Thyroid gland (tissue), 4 donors: ENCODE measurements around the gene GABPB1. TPM values are rescaled to one million over a fixed set of nuclear protein-coding genes. Genes with fewer than 3 reads are reported as not detected.
A peak's percentile ranks its signal among the peaks of the same experiment; 100 is the strongest.

ENCODE experiments used
- DNase-seq, 2 donors: peaks; one replicate each; pipeline ENCODE4 v3.0.0-alpha.2; 2019
- H3K27ac ChIP-seq, 3 donors: fragments of 200-600 bp; sonication (generic); 1 replicate in 2 of 3; 2 replicates in 1 of 3; pipeline ENCODE4 v1.5.1; 2016 to 2019; ENCODE audit warnings: mild to moderate bottlenecking in 1 of 3, moderate library complexity in 1 of 3
- H3K27me3 ChIP-seq: fragments of 200-600 bp; sonication (generic); one replicate; pipeline ENCODE4 v1.5.1; 2019
- H3K36me3 ChIP-seq, 2 donors: fragments of 200-600 bp; sonication (generic); one replicate each; pipeline ENCODE4 v1.5.1; 2016 to 2019
- H3K4me1 ChIP-seq, 2 donors: fragments of 200-600 bp; sonication (generic); one replicate each; pipeline ENCODE4 v1.5.1; 2017 to 2019
- H3K4me3 ChIP-seq, 3 donors: fragments of 200-600 bp; sonication (generic); replicated peaks in 1 of 3; 1 replicate in 2 of 3; 2 replicates in 1 of 3; pipeline ENCODE4 v1.5.1; 2016; ENCODE audit warnings: mild to moderate bottlenecking in 1 of 3
- H3K9me3 ChIP-seq: fragments of 200-600 bp; sonication (generic); one replicate; pipeline ENCODE4 v1.5.1; 2017
- CTCF ChIP-seq, 6 experiments: fragments of 200-600 bp in 3 of 6; fragments of 450-650 bp in 3 of 6; sonication (generic) in 3 of 6; IDR thresholded peaks; one replicate each; pipeline ENCODE4 v1.5.1; 2016 to 2019; ENCODE audit warnings: antibody characterized with exemption in 6 of 6, mild to moderate bottlenecking in 2 of 6, inconsistent platforms in 1 of 6, moderate library complexity in 1 of 6
- POLR2A ChIP-seq, 2 donors: fragments of 450-650 bp; IDR thresholded peaks; one replicate each; pipeline ENCODE4 v1.6.1; 2017; ENCODE audit warnings: antibody characterized with exemption in 2 of 2, mild to moderate bottlenecking in 2 of 2, moderate library complexity in 1 of 2
- whole genome bisulfite sequencing, 2 donors: methylation state at CpG; one replicate each; pipeline ENCODE4 v1.1.5; 2017; 5-methylcytosine and 5-hydroxymethylcytosine counted together
- intact Hi-C: fragments of 100-400 bp; cut with DNase I; formaldehyde crosslinking; loops from one replicate; pipeline ENCODE4 v1.15.1; 2023
- small RNA-seq: library from RNA; depleted of rRNA; stranded (forward); fragments of <200 nt; gene quantifications from one replicate; pipeline ENCODE3, GENCODE V24; 2016
- total RNA-seq, 4 donors: library from RNA; depleted of rRNA; stranded (reverse); fragments of >200 nt; gene quantifications; one replicate each; pipeline ENCODE4 v1.2.3, GENCODE V29; 2016

GABPB1 gene
- total RNA-seq, 4 donors from 2014 or later, result 22.2 to 30.0 (median 27.3) TPM

GRCh38 chr15:50231761-50232160 is 123.2 kb downstream of the GABPB1 start:
- no peaks in the 10 kb centered on the region for H3K27me3 ChIP-seq
- DNase-seq, result peak in 1 of 2 donors; percentile 26
- no peaks in the 10 kb centered on the region for H3K36me3 ChIP-seq
- no peak overlapping the region for H3K4me3 ChIP-seq
- intact Hi-C loops, result no loop called here
- H3K9me3 ChIP-seq, result no peaks in the 10 kb centered on the region
- TF ChIP-seq POLR2A (IDR thresholded peaks at IDR 0.05), result no peak
- peaks cover 8 to 14% of the 10 kb centered on the region in 2 donors for H3K4me1 ChIP-seq
- H3K27ac ChIP-seq, result no peak overlapping the region

GRCh38 chr15:50229336-50229735 is 125.7 kb downstream of the GABPB1 start:
- intact Hi-C loops, result no loop called here
- WGBS, 2 donors, result 83 to 87% methylated on average over 3 of the region's 3 CpGs
- Histone ChIP-seq H3K4me3 (no peak overlapping the region), H3K4me1 (peaks cover 10 to 17% of the 10 kb centered on the region in 2 donors), H3K27ac (no peak overlapping the region), H3K9me3 (no peaks in the 10 kb centered on the region), H3K36me3 (no peaks in the 10 kb centered on the region), H3K27me3 (no peaks in the 10 kb centered on the region)
- TF ChIP-seq POLR2A (IDR thresholded peaks at IDR 0.05), result no peak
- TF ChIP-seq CTCF (IDR thresholded peaks at IDR 0.05), result no peak
- no peak for DNase-seq

- H3K4me3 ChIP-seq, result no peak overlapping the region
- WGBS, 2 donors, result 96 to 98% methylated on average over 3 of the region's 3 CpGs
Measured at GRCh38 chr15:50228866-50229265, 126.1 kb downstream of the GABPB1 start.

GRCh38 chr15:50227076-50227475 is 127.9 kb downstream of the GABPB1 start:
- 22 to 33% methylated on average over 5 of the region's 5 CpGs for WGBS, 2 donors
- Histone ChIP-seq H3K36me3 (no peaks in the 10 kb centered on the region), H3K4me1 (peaks cover 10 to 17% of the 10 kb centered on the region in 2 donors), H3K4me3 (no peak overlapping the region), H3K27ac (peak overlapping the region in 1 of 3 donors; percentile 22), H3K27me3 (no peaks in the 10 kb centered on the region), H3K9me3 (no peaks in the 10 kb centered on the region)
- peak; percentile 48 to 57 for DNase-seq
- TF ChIP-seq CTCF (IDR thresholded peaks at IDR 0.05), result no peak
- TF ChIP-seq POLR2A (IDR thresholded peaks at IDR 0.05), result no peak
- intact Hi-C loops, result no loop called here

More at GRCh38 chr15:50228866-50229265, 126.1 kb downstream of the GABPB1 start:
- no peaks in the 10 kb centered on the region for H3K27me3 ChIP-seq
- no peak overlapping the region for H3K27ac ChIP-seq
- H3K4me1 ChIP-seq, result peaks cover 10 to 17% of the 10 kb centered on the region in 2 donors
- TF ChIP-seq POLR2A (IDR thresholded peaks at IDR 0.05) (no peak), CTCF (IDR thresholded peaks at IDR 0.05) (no peak)
- no peak for DNase-seq
- intact Hi-C loops, result no loop called here
- H3K9me3 ChIP-seq, result no peaks in the 10 kb centered on the region
- no peaks in the 10 kb centered on the region for H3K36me3 ChIP-seq

GRCh38 chr15:50225938-50226337 is 129.1 kb downstream of the GABPB1 start:
- H3K27ac ChIP-seq, result no peak overlapping the region
- TF ChIP-seq POLR2A (IDR thresholded peaks at IDR 0.05), result no peak
- no peak for TF ChIP-seq CTCF (IDR thresholded peaks at IDR 0.05)
- H3K4me1 ChIP-seq, result peaks cover 10 to 11% of the 10 kb centered on the region in 2 donors
- DNase-seq, result no peak
- 93 to 97% methylated on average over 3 of the region's 3 CpGs for WGBS, 2 donors
- intact Hi-C loops, result no loop called here
- no peaks in the 10 kb centered on the region for H3K9me3 ChIP-seq
- H3K27me3 ChIP-seq, result no peaks in the 10 kb centered on the region
- H3K4me3 ChIP-seq, result no peak overlapping the region
- H3K36me3 ChIP-seq, result no peaks in the 10 kb centered on the region

Small RNA genes lying within 50 kb of the gene (small RNA-seq; reads per million reads assigned to genes)
- gene RNU6-94P, result not detected

Other genes with a start within 250 kb of the GABPB1 start
- 10 to 100 TPM in 1 of 4 donors, 1 to 10 TPM in 3; 5.2 to 24.3 (median 7.6) TPM for gene ATP8B4, start 236.0 kb downstream of the GABPB1 start, total RNA-seq
- gene SLC27A2, start 173.0 kb downstream of the GABPB1 start, total RNA-seq, result 10 to 100 TPM in 1 of 4 donors, 1 to 10 TPM in 3; 1.1 to 10.3 (median 6.6) TPM
- gene HDC, start 89.5 kb downstream of the GABPB1 start, total RNA-seq, result under 1 TPM in 1 of 4 donors, not detected in 3; 0.45 TPM
- gene USP8, start 69.2 kb upstream of the GABPB1 start, total RNA-seq, result 10 to 100 TPM; 62.8 to 89.6 (median 87.9) TPM
- 1 to 10 TPM in 2 of 4 donors, not detected in 2; 1.9 to 7.5 TPM for gene USP50, start 191.5 kb upstream of the GABPB1 start, total RNA-seq